Limb (tissue), 2 donors: ENCODE results near the gene KLHDC7B.

Experiments used
- DNase-seq, 2 donors: peaks; one replicate each; pipeline ENCODE4 v3.0.0-alpha.2; 2016; ENCODE audit errors: extremely low spot score in 2 of 2

Gene KLHDC7B

GRCh38 chr22:50571264-50572175 lies 25.8 kb downstream of the KLHDC7B start:
- DNase-seq, result no peak

- no peak for DNase-seq
Observed at GRCh38 chr22:50572965-50573364, 27.3 kb downstream of the KLHDC7B start.

DNA sequence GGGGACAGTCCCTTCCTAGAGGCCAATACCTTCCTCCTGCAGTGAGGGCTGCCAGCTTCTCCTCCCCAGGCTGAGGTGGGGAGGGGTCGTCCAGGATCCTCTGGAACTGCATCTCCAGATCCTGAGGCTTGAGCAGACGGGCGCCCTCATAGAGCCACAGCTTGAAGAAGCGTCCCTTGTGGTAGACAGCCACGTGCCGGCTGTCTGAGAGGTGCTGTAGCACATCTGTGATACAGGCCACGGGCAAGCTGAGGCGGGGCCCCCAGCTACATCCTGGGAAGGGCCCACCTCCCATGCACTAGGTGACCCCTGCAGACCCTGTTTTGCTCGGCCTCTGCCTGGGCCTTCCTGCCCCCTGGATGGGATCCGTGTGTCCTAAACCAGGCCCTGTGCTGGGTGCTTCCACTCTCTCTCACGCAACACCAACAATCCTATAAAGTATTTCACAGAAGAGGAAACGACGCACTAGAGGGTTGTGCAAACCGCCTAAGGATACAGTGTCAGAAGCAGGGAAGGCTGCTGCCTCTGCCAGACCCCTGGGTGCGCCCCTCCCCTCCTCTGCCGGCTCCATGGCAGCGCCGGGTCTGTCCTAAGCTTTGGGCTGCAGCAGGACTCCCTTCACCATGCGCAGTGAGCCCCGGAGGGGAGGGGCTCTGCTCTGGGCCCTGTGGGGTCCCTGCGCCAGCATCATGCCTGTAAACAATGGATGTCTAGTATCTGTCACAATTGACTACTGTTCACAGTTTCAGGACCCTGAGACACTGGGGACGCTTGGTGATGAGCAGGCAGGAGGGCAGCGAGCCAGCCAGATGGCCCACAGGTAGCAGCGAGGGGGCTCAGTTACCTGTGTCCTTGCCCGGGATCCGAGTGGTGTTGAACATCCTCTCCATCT lies 28.0 kb downstream of the KLHDC7B start:
- DNase-seq, result no peak

- DNase-seq, result no peak
Observed at GRCh38 chr22:50574383-50574755, 28.7 kb downstream of the KLHDC7B start.

- DNase-seq, result no peak
Observed at GRCh38 chr22:50575426-50575941, 29.8 kb downstream of the KLHDC7B start.

GRCh38 chr22:50576070-50576469 lies 30.4 kb downstream of the KLHDC7B start:
- no peak for DNase-seq

GRCh38 chr22:50576806-50577696 lies 31.4 kb downstream of the KLHDC7B start:
- no peak for DNase-seq

DNA sequence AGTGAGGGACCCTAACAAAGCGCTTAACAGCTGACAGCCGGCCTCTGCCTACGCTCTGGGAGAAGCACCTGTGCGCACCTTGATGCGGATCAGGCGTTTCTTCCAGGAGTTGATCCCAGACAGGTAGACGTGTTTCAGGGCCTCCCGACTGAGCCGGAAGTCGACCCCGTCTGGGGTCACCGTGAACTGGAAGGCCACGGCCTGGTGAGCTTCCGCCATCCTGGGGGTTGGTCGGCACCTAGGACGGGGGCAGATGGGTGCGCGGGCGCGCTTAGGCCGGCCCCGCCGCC lies 31.9 kb downstream of the KLHDC7B start:
- DNase-seq, result no peak

GRCh38 chr22:50577987-50578775 lies 32.5 kb downstream of the KLHDC7B start, which contains the start of gene CPT1B:
CPT1B (minus strand) TSS chr22:50578427; CDS start chr22:50577915, 512 bp downstream.
- DNase-seq, result peak; percentile 19 to 50

DNA sequence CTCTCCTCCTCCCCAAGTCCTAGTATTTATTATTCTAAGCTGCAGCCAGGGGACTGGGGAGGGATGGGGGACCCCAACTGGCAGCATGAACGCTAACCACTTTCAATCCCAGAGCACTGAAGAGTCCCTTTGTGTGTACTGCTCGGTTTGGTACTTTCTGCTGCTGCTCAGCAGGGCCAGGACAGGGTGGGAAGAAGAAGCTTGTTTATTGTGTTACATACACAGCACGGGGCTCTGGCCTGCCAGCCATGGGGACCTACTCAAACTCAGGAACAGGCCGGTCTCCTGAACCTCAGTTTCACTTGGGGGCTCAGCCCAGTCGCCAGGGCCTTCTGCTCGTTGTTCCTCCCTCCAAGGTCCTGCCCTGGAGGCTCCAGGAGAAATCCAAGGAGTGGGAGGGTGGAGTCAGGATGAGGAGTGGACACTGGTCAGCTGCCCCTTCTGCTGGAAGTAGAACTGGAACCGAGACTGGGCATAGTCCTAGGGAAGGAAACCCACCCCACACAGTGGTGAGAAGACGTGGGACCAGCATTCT lies 33.1 kb downstream of the KLHDC7B start:
- no peak for DNase-seq

DNA sequence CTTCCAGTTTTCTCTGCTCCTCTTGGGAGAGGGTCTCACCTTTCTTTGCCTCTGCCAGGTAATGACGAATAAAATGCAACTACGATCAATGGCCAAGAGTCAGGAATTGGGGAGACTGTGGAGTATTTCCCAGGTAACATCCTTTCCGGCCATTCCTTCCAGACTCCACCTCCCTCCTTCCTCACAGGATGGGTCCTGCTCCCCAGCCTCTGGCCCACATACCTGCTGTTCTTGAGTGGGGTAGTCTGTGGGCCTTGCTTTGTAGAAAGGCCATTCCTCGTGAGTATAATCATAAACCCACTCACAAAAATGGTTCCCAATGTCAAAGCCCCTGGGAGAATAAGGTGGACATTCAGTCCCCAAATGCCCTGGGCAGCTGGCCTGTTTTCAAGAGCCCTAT lies 34.1 kb downstream of the KLHDC7B start:
- DNase-seq, result no peak

- no peak for DNase-seq
Observed at GRCh38 chr22:50581031-50581949, 35.6 kb downstream of the KLHDC7B start.

DNA sequence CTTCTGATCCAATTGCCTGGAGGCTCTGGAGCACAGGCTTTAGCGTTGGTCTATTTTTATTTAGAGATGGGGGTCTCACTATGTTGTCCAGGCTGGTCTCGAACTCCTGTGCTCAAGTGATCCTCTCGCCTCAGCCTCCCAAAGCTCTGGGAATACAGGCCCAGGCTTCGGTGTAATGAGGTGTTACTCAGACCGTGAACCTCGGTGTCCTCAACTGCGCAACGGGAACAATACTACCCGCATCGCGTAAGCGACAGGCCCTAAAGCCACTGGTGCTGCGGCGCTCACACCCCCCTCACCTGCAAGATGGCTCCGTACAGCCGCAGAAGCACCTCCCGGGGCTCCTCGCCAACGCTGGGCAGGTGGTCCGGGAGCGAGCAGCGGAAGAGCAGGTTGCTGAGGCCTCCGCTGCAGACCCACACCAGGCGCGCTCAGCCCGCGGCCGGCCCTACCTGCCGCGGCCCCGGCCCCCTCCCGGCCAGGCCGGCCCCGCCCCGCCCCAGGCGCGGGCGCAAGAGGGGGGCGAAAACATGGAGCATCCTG lies 36.3 kb downstream of the KLHDC7B start:
- no peak for DNase-seq

- DNase-seq, result peak; percentile 99
Observed at GRCh38 chr22:50582493-50583293, 37.0 kb downstream of the KLHDC7B start, which contains the start of gene CHKB. CHKB (minus strand) TSS chr22:50582849; CDS start chr22:50582781, 68 bp downstream.

DNA sequence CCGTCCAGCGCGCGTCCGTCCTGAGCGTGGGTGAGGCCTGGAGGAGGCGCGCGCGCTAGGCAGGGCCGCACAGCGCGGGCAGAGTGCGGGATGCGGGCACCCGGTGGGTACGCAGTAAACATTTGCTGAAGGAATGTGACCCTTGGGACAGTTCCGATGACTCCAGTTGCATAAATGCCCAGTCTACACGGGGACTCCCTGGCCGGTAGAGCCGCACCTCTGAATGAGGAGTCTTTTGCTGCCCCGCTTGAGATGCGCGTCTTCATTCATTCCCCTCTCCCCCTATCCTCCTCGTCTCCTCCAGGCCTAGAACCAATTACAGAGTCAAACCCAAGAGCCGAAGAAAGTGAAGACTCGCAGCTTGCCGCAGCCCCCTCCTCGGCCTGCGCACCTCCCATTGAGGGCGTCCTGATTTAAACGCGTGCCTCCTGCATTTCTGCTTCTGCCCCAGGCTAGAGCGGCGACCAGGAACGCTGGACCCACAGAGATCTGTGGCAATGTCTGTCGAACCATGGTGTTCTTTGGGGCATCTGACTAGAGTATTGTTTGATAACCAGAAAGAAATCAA lies 37.7 kb downstream of the KLHDC7B start:
- no peak for DNase-seq

GRCh38 chr22:50584106-50585096 lies 38.7 kb downstream of the KLHDC7B start:
- no peak for DNase-seq
